ENCODE results near the gene PLEKHD1.

The PLEKHD1 gene

GRCh38 chr14:69522026-69522425 is 37.5 kb downstream of the PLEKHD1 start:
- no peak for DNase-seq

- DNase-seq: no peak
Observed at GRCh38 chr14:69525896-69526295, 41.4 kb downstream of the PLEKHD1 start.

- no peak for DNase-seq
Observed at GRCh38 chr14:69527635-69528034, 43.1 kb downstream of the PLEKHD1 start.

GRCh38 chr14:69528143-69528542 is 43.6 kb downstream of the PLEKHD1 start:
- DNase-seq: no peak

- DNase-seq: no peak
Observed at GRCh38 chr14:69528930-69529329, 44.4 kb downstream of the PLEKHD1 start.

- no peak for DNase-seq
Observed at GRCh38 chr14:69529563-69529962, 45.0 kb downstream of the PLEKHD1 start.

- DNase-seq: no peak
Observed at GRCh38 chr14:69530095-69530494, 45.6 kb downstream of the PLEKHD1 start.

GRCh38 chr14:69531135-69531534 is 46.6 kb downstream of the PLEKHD1 start:
- peak; percentile 82 for DNase-seq

GRCh38 chr14:69532561-69533340 is 48.2 kb downstream of the PLEKHD1 start:
- no peak for DNase-seq

GRCh38 chr14:69535230-69535848 is 50.8 kb downstream of the PLEKHD1 start:
- peak; percentile 77 for DNase-seq

GRCh38 chr14:69536971-69537370 is 52.4 kb downstream of the PLEKHD1 start:
- DNase-seq: no peak

- DNase-seq: no peak
Observed at GRCh38 chr14:69537900-69538299, 53.4 kb downstream of the PLEKHD1 start.

- no peak for DNase-seq
Observed at GRCh38 chr14:69538766-69539165, 54.2 kb downstream of the PLEKHD1 start.

GRCh38 chr14:69539631-69540410 is 55.3 kb downstream of the PLEKHD1 start:
- DNase-seq: no peak

GRCh38 chr14:69540654-69541335 is 56.3 kb downstream of the PLEKHD1 start:
- DNase-seq: no peak

- no peak for DNase-seq
Observed at GRCh38 chr14:69542311-69542710, 57.8 kb downstream of the PLEKHD1 start.

- no peak for DNase-seq
Observed at GRCh38 chr14:69543341-69544115, 59.0 kb downstream of the PLEKHD1 start.

- DNase-seq: no peak
Observed at GRCh38 chr14:69547701-69548348, 63.3 kb downstream of the PLEKHD1 start.

- DNase-seq: no peak
Observed at GRCh38 chr14:69548566-69548965, 64.0 kb downstream of the PLEKHD1 start.

GRCh38 chr14:69551511-69551910 is 67.0 kb downstream of the PLEKHD1 start:
- DNase-seq: no peak

GRCh38 chr14:69553252-69553651 is 68.7 kb downstream of the PLEKHD1 start:
- DNase-seq: no peak

- DNase-seq: no peak
Observed at GRCh38 chr14:69554500-69554899, 70.0 kb downstream of the PLEKHD1 start.

All from NCI-H345 (cell line).